MCF 10A (cell line): ENCODE data around the gene ARHGAP18. TPM values are rescaled to one million over a fixed set of nuclear protein-coding genes. Genes with fewer than 3 reads are reported as not detected.

Experiments used
- BruUV-seq: library from RNA; stranded (reverse); fragments of 400-500 nt; replicated peaks from 2 replicates; lab custom pipeline; 2021; lab: Mats Ljungman, UMichigan
- CTCF ChIA-PET: fragments of 300-600 bp; sonication (Branson Sonifier 250); formaldehyde crosslinking; extraction: SDS; loops from one replicate; lab custom pipeline; 2021; ENCODE audit warnings: antibody characterized with exemption, inconsistent platforms; lab: Yijun Ruan, JAX
- POLR2A ChIA-PET: fragments of 300-600, 350-650 bp; sonication (Branson Sonifier 250); formaldehyde crosslinking; extraction: SDS; loops from one replicate; lab custom pipeline; 2020; ENCODE audit warnings: antibody characterized with exemption, inconsistent platforms; lab: Yijun Ruan, JAX
- DNase-seq: peaks from one replicate; pipeline ENCODE4 v3.0.0-alpha.2; 2018; ENCODE audit not compliant: unreplicated experiment
- H3K27ac Mint-ChIP-seq: one replicate; pipeline ENCODE4 v1.8.0; 2022; ENCODE audit warnings: mild to moderate bottlenecking, low read depth, mixed read lengths; ENCODE audit not compliant: unreplicated experiment
- H3K27me3 Mint-ChIP-seq: one replicate; pipeline ENCODE4 v1.8.0; 2022; ENCODE audit warnings: mixed read lengths; ENCODE audit not compliant: insufficient read depth, unreplicated experiment
- H3K36me3 Mint-ChIP-seq: one replicate; pipeline ENCODE4 v1.8.0; 2022; ENCODE audit warnings: mild to moderate bottlenecking, moderate library complexity, mixed read lengths; ENCODE audit not compliant: insufficient read depth, unreplicated experiment
- H3K4me1 Mint-ChIP-seq: one replicate; pipeline ENCODE4 v1.8.0; 2022; ENCODE audit warnings: mixed read lengths; ENCODE audit not compliant: insufficient read depth, unreplicated experiment
- H3K4me3 Mint-ChIP-seq: one replicate; pipeline ENCODE4 v1.8.0; 2022; ENCODE audit warnings: mild to moderate bottlenecking, moderate library complexity, mixed read lengths; ENCODE audit not compliant: unreplicated experiment
- H3K9me3 Mint-ChIP-seq: one replicate; pipeline ENCODE4 v1.8.0; 2022; ENCODE audit warnings: mixed read lengths; ENCODE audit not compliant: unreplicated experiment
- intact Hi-C: fragments of 100-400 bp; cut with micrococcal nuclease; formaldehyde crosslinking; loops from 2 replicates; pipeline ENCODE4 v1.14.1; 2022
- total RNA-seq: library from RNA; stranded (reverse); gene quantifications from 2 replicates; pipeline ENCODE4 v1.2.3, GENCODE V29; 2022
- TF ChIP-seq, protein P1 (sequence below): fragments of 200-600 bp; IDR thresholded peaks from one replicate; pipeline ENCODE4 v1.8.0; 2022; ENCODE audit warnings: antibody characterized with exemption, mild to moderate bottlenecking; ENCODE audit not compliant: unreplicated experiment

The ARHGAP18 gene
- total RNA-seq, 1 experiment from 2014 or later = 22.9 TPM

DNA sequence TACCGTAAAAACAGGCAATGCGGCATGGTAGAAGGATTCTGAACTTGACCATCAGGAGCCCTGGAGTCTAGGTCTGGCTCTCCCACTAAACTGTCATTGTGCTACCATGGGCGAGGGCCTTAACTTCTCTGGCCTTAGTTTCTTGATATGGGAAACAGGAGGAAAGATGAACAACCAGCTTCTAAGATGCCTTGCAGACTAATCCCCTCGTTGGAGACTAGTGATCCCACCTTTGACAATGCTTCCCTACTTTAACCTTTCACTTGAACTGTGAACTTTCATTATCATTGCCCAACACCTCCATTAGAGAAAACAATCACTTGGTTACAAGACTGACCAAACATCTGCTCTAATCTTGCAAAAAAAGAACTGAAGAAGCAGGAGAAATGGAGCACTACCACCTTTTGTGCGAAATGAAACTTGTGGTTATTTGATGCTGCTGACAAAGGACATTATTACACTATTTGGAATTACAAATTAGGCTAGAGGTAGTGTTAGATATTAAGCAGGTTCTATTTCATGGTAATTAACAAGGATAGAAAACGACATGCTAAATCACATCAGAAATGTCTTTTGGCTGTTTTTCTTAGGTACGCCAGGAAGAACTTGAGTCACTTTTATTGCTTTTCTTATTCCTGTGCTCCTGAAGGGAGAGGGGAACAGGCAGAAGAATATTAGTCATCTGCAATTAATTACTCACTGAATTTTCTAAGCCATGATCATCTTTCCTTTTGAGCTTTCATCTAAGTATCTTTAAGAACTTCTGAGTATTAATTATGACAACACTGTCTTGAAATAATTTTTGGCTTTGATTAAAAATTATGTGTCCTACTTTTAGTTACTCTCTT, 39.1 kb upstream of the ARHGAP18 start:
- intact Hi-C loops = loop anchor here (1.0 to 5.0 kb wide), 4 partner anchors 19 to 273 kb away; no protein-coding TSS in a partner anchor
- Mint-ChIP-seq H3K36me3 (no peaks in the 10 kb centered on the region), H3K4me1 (peaks cover 36% of the 10 kb centered on the region), H3K9me3 (no peaks in the 10 kb centered on the region), H3K27ac (peak overlapping the region; percentile 87), H3K27me3 (no peaks in the 10 kb centered on the region), H3K4me3 (peak overlapping the region; percentile 35)
- DNase-seq = peak; percentile 60
- ChIA-PET CTCF (interaction anchor here (0.6 to 3.2 kb wide), 11 partner anchors 15 to 250 kb away, joined by 3 to 18 read pairs (median 4); no protein-coding TSS in a partner anchor), POLR2A (interaction anchor here (0.6 to 3.7 kb wide), 18 partner anchors 16 to 272 kb away, joined by 3 to 34 read pairs (median 4); partner anchors contain the start of gene ARHGAP18)
- TF ChIP-seq, protein P1, sequence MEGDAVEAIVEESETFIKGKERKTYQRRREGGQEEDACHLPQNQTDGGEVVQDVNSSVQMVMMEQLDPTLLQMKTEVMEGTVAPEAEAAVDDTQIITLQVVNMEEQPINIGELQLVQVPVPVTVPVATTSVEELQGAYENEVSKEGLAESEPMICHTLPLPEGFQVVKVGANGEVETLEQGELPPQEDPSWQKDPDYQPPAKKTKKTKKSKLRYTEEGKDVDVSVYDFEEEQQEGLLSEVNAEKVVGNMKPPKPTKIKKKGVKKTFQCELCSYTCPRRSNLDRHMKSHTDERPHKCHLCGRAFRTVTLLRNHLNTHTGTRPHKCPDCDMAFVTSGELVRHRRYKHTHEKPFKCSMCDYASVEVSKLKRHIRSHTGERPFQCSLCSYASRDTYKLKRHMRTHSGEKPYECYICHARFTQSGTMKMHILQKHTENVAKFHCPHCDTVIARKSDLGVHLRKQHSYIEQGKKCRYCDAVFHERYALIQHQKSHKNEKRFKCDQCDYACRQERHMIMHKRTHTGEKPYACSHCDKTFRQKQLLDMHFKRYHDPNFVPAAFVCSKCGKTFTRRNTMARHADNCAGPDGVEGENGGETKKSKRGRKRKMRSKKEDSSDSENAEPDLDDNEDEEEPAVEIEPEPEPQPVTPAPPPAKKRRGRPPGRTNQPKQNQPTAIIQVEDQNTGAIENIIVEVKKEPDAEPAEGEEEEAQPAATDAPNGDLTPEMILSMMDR = no peak
- BruUV-seq = TSS peak; percentile 84

DNA sequence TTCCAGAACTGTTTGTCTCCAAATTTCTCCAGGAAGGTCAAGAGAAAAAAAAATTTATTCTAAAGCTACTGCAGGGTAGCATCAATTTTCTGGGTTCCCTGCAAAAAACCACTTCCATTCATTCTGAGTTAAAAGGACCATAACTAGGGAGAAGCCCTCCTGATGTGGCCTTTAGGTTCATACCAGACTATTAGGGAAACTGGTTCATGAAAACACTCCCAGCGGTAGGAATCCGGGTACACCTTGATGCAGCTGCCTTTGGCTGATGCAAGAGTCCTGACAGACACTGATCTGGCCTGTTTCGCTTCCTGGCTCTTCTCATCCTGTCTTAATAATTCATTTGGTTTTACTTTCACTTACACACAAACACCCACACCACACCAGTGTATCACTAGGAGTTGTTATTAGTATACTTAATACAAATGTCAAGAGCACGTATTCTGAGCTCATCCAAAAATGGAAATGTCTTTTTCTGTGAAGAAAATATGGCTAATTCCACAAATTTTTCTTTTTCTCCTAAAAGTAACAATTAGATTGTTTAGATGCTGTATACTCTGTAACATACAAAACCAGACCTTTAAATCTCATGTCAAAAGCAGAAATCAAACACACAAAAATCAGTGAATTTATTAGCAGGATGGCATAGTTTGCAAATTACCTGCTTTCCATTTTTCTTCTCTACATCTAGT, 38.4 kb upstream of the ARHGAP18 start:
- peak; percentile 93 for DNase-seq
- Mint-ChIP-seq H3K4me3 (peak overlapping the region; percentile 47), H3K27ac (peak overlapping the region; percentile 87), H3K36me3 (no peaks in the 10 kb centered on the region), H3K27me3 (no peaks in the 10 kb centered on the region), H3K9me3 (no peaks in the 10 kb centered on the region), H3K4me1 (peaks cover 36% of the 10 kb centered on the region)
- POLR2A ChIA-PET = interaction anchor here (0.6 to 3.7 kb wide), 15 partner anchors 16 to 273 kb away, joined by 3 to 34 read pairs (median 4); partner anchors contain the start of gene ARHGAP18
- TF ChIP-seq, protein P1 = peak; percentile 28
- intact Hi-C loops = loop anchor here (2.0 to 5.0 kb wide), 3 partner anchors 66 to 274 kb away; no protein-coding TSS in a partner anchor
- CTCF ChIA-PET = interaction anchor here (0.7 to 3.2 kb wide), 8 partner anchors 15 to 249 kb away, joined by 3 to 18 read pairs (median 4); no protein-coding TSS in a partner anchor
- BruUV-seq = TSS peak; percentile 97

DNA sequence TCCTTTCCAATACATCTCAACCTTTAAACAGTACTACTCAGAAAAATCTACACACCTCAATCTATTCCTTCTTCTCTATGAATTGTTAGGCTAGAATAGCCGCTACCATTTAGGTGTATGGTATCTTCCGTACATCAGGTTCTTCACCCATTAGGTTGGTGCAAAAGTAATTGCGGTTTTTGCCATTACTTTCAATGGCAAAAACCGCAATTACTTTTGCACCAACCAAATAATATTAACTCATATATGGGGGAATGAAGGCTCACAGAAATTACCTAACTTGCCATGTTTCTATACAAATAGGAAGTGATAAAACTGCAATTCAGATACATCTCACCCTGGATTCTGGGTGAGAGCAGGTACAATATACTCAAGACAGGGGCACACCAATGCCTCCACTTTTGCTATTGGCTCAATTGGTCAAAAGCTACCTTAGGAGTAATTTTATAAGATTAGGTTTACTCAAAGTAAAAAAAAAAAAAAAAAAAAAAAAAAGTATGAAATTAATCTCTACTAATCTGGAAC, 37.7 kb upstream of the ARHGAP18 start:
- Mint-ChIP-seq H3K27ac (peak overlapping the region; percentile 87), H3K4me1 (peaks cover 36% of the 10 kb centered on the region), H3K4me3 (no peak overlapping the region), H3K9me3 (no peaks in the 10 kb centered on the region), H3K27me3 (no peaks in the 10 kb centered on the region), H3K36me3 (no peaks in the 10 kb centered on the region)
- BruUV-seq = no TSS peak
- intact Hi-C loops = loop anchor here (2.0 to 5.0 kb wide), 3 partner anchors 65 to 275 kb away; no protein-coding TSS in a partner anchor
- TF ChIP-seq, protein P1 = no peak
- no peak for DNase-seq
- CTCF ChIA-PET = interaction anchor here (0.7 to 3.2 kb wide), 7 partner anchors 16 to 248 kb away, joined by 3 to 18 read pairs (median 4); no protein-coding TSS in a partner anchor
- POLR2A ChIA-PET = interaction anchor here (0.6 to 3.7 kb wide), 7 partner anchors 15 to 246 kb away, joined by 3 to 34 read pairs (median 3); partner anchors contain the start of gene ARHGAP18
